Measurements from ENCODE around the gene PRG3.

The PRG3 gene

DNA sequence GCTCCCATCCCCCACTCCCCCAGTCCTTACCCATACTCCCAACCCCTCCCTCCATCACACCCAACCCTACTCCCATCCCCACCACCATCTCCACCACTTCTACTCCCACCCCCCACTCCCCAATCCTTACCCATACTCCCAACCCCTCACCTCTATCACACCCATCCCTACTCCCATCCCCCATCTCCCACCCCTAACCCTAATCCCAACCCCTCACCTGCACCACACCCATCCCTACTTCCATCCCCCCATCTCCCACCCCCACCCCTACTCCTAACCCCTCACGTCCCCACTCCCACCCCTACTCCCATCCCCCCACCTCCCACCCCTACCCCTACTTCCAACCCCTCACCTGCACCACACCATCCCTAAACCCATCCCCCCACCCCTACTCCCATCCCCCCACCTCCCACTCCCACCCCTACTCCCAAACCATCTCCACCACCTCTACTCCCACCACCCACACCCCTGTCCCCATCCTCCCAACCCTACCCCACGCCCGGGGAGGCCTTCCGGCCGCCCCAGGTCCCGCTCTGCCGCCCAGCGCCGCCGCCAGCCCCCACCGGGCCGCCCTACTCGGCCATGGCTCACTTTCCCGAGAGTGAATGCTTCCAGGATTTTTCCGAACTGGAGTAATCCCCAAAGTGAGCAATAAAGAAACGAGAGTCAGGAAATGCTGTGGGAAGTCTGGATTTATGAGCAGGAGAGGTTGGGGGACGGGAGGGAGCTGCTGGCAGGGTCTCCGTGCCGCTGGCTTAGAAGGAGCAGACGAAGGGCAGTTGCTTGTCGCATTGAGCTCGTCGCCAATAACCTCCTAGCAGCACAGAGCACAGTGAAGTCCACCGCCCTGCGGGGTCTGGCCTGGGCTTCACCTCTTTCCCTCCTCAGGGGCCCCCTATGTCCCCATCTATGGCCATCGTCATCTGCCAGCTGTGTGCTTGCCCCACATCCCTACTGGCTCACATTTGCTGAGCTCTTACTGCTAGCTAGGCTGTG lies 4.6 kb downstream of the PRG3 start:
- no peak for DNase-seq (ENCODE audit: extremely low spot score)
- ChIA-PET CTCF (interaction anchor here (1.5 kb wide), 1 partner anchor 30 kb away, joined by 3 read pairs; no protein-coding TSS in a partner anchor), POLR2A (no interaction called here)
- TF ChIP-seq CTCF (IDR thresholded peaks at IDR 0.05; ENCODE audit: control extremely low read depth, extremely low read depth, low read depth, missing control alignments): no peak

- CTCF ChIA-PET: interaction anchor here (1.0 kb wide), 1 partner anchor 269 kb away, joined by 3 read pairs; no protein-coding TSS in a partner anchor
- TF ChIP-seq CTCF (IDR thresholded peaks at IDR 0.05; ENCODE audit: control extremely low read depth, extremely low read depth, low read depth, missing control alignments): no peak
- DNase-seq (ENCODE audit: extremely low spot score): no peak
- POLR2A ChIA-PET: no interaction called here
Measured at GRCh38 chr11:57375490-57375889, 5.5 kb downstream of the PRG3 start.

- CTCF ChIA-PET: interaction anchor here (1.0 kb wide), 1 partner anchor 269 kb away, joined by 3 read pairs; no protein-coding TSS in a partner anchor
- POLR2A ChIA-PET: no interaction called here
- TF ChIP-seq CTCF (IDR thresholded peaks at IDR 0.05; ENCODE audit: control extremely low read depth, extremely low read depth, low read depth, missing control alignments): no peak
- DNase-seq (ENCODE audit: extremely low spot score): no peak
Measured at GRCh38 chr11:57374966-57375365, 6.0 kb downstream of the PRG3 start.

DNA sequence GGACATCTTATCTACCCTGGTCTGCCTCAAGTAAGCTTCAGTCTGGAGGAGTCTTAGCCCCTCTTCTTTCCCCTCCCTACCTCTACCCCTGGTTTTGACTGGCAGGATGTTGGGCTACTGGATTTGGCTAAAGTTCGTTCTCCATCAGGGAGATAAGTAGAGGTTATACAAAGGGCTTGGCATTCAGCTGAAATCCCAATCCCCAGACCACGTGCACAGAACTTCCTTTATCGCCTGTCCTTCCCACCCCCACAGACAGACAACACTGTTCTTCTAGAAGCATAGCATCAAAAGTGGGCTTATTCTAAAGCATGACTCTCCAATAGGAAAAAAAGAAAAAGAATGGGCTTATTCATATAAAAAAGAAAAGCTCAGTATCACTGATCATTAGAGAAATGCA lies 7.8 kb downstream of the PRG3 start:
- POLR2A ChIA-PET: no interaction called here
- TF ChIP-seq CTCF (IDR thresholded peaks at IDR 0.05; ENCODE audit: control extremely low read depth, extremely low read depth, low read depth, missing control alignments): no peak
- CTCF ChIA-PET: interaction anchor here (1.1 to 2.6 kb wide), 5 partner anchors 13 to 85 kb away, joined by 3 to 10 read pairs (median 5); no protein-coding TSS in a partner anchor
- DNase-seq (ENCODE audit: extremely low spot score): no peak

- CTCF ChIA-PET: interaction anchor here (1.0 to 1.4 kb wide), 6 partner anchors 9 to 90 kb away, joined by 3 to 4 read pairs (median 4); no protein-coding TSS in a partner anchor
- POLR2A ChIA-PET: no interaction called here
- DNase-seq (ENCODE audit: extremely low spot score): no peak
- no peak for TF ChIP-seq CTCF (IDR thresholded peaks at IDR 0.05; ENCODE audit: control extremely low read depth, extremely low read depth, low read depth, missing control alignments)
Measured at GRCh38 chr11:57370941-57371340, 10.0 kb downstream of the PRG3 start.

- TF ChIP-seq CTCF (IDR thresholded peaks at IDR 0.05; ENCODE audit: control extremely low read depth, extremely low read depth, low read depth, missing control alignments): no peak
- POLR2A ChIA-PET: no interaction called here
- DNase-seq (ENCODE audit: extremely low spot score): no peak
Measured at GRCh38 chr11:57370251-57370650, 10.7 kb downstream of the PRG3 start.

More at GRCh38 chr11:57370251-57370650, 10.7 kb downstream of the PRG3 start:
- CTCF ChIA-PET: interaction anchor here (1.0 to 1.4 kb wide), 3 partner anchors 9 to 88 kb away, joined by 3 to 4 read pairs (median 4); no protein-coding TSS in a partner anchor

All from GM10248 (cell line).